ENCODE results near the gene ARMH3. TPM values are rescaled to one million over a fixed set of nuclear protein-coding genes. Genes with fewer than 3 reads are reported as not detected.

Gene ARMH3
- total RNA-seq, 1 donor from 2014 or later = 48.1 TPM

- TF ChIP-seq CTCF (IDR thresholded peaks at IDR 0.05; ENCODE audit: partially characterized antibody, unreplicated experiment) = no peak
- no peak for DNase-seq
- no peak overlapping the region for H3K27ac Mint-ChIP-seq (ENCODE audit: unreplicated experiment)
- H3K27me3 Mint-ChIP-seq (ENCODE audit: unreplicated experiment) = no peaks in the 10 kb centered on the region
- no peaks in the 10 kb centered on the region for H3K9me3 Mint-ChIP-seq (ENCODE audit: unreplicated experiment)
- no peaks in the 10 kb centered on the region for H3K36me3 Mint-ChIP-seq (ENCODE audit: unreplicated experiment)
- H3K4me1 Mint-ChIP-seq (ENCODE audit: low read depth, unreplicated experiment) = peaks cover 4% of the 10 kb centered on the region
- no peak overlapping the region for H3K4me3 Mint-ChIP-seq (ENCODE audit: unreplicated experiment)
Observed at GRCh38 chr10:101894742-101895141, 161.2 kb downstream of the ARMH3 start.

GRCh38 chr10:101894266-101894665 is 161.7 kb downstream of the ARMH3 start:
- H3K4me1 Mint-ChIP-seq (ENCODE audit: low read depth, unreplicated experiment) = peaks cover 8% of the 10 kb centered on the region
- no peak for TF ChIP-seq CTCF (IDR thresholded peaks at IDR 0.05; ENCODE audit: partially characterized antibody, unreplicated experiment)
- no peak overlapping the region for H3K4me3 Mint-ChIP-seq (ENCODE audit: unreplicated experiment)
- DNase-seq = no peak
- H3K9me3 Mint-ChIP-seq (ENCODE audit: unreplicated experiment) = no peaks in the 10 kb centered on the region
- no peaks in the 10 kb centered on the region for H3K36me3 Mint-ChIP-seq (ENCODE audit: unreplicated experiment)
- no peak overlapping the region for H3K27ac Mint-ChIP-seq (ENCODE audit: unreplicated experiment)
- no peaks in the 10 kb centered on the region for H3K27me3 Mint-ChIP-seq (ENCODE audit: unreplicated experiment)

- peaks cover 14% of the 10 kb centered on the region for H3K4me1 Mint-ChIP-seq (ENCODE audit: low read depth, unreplicated experiment)
- H3K27ac Mint-ChIP-seq (ENCODE audit: unreplicated experiment) = no peak overlapping the region
- TF ChIP-seq CTCF (IDR thresholded peaks at IDR 0.05; ENCODE audit: partially characterized antibody, unreplicated experiment) = no peak
- peaks cover 2% of the 10 kb centered on the region for H3K27me3 Mint-ChIP-seq (ENCODE audit: unreplicated experiment)
- DNase-seq = no peak
- H3K9me3 Mint-ChIP-seq (ENCODE audit: unreplicated experiment) = no peaks in the 10 kb centered on the region
- H3K4me3 Mint-ChIP-seq (ENCODE audit: unreplicated experiment) = no peak overlapping the region
- no peaks in the 10 kb centered on the region for H3K36me3 Mint-ChIP-seq (ENCODE audit: unreplicated experiment)
Observed at GRCh38 chr10:101893510-101894120, 162.4 kb downstream of the ARMH3 start.

GRCh38 chr10:101892782-101893391 is 163.1 kb downstream of the ARMH3 start:
- H3K36me3 Mint-ChIP-seq (ENCODE audit: unreplicated experiment) = no peaks in the 10 kb centered on the region
- peaks cover 2% of the 10 kb centered on the region for H3K27me3 Mint-ChIP-seq (ENCODE audit: unreplicated experiment)
- TF ChIP-seq CTCF (IDR thresholded peaks at IDR 0.05; ENCODE audit: partially characterized antibody, unreplicated experiment) = no peak
- no peaks in the 10 kb centered on the region for H3K9me3 Mint-ChIP-seq (ENCODE audit: unreplicated experiment)
- no peak for DNase-seq
- no peak overlapping the region for H3K4me3 Mint-ChIP-seq (ENCODE audit: unreplicated experiment)
- no peak overlapping the region for H3K27ac Mint-ChIP-seq (ENCODE audit: unreplicated experiment)
- H3K4me1 Mint-ChIP-seq (ENCODE audit: low read depth, unreplicated experiment) = peaks cover 21% of the 10 kb centered on the region
